ENCODE data around the gene WDR70.
"Not testable (repeated sequence)": the region's sequence is repeated elsewhere in the genome, so short reads cannot be mapped to it uniquely, and the experiment has no call there.

The WDR70 gene

GRCh38 chr5:37396352-37396751 is 17.2 kb downstream of the WDR70 start:
- H3K4me3 ChIP-seq (ENCODE audit: low read depth, low read length) = no peak overlapping the region
- TF ChIP-seq CTCF (IDR thresholded peaks at IDR 0.05; ENCODE audit: low read depth, low read length) = no peak

GRCh38 chr5:37400501-37400900 is 21.4 kb downstream of the WDR70 start:
- no peak for TF ChIP-seq CTCF (IDR thresholded peaks at IDR 0.05; ENCODE audit: low read depth, low read length)
- no peak overlapping the region for H3K4me3 ChIP-seq (ENCODE audit: low read depth, low read length)

- TF ChIP-seq CTCF (IDR thresholded peaks at IDR 0.05; ENCODE audit: low read depth, low read length) = no peak
- H3K4me3 ChIP-seq (ENCODE audit: low read depth, low read length) = no peak overlapping the region
These were observed 33.4 kb downstream of the WDR70 start for GRCh38 chr5:37412515-37412914.

GRCh38 chr5:37415456-37415855 is 36.3 kb downstream of the WDR70 start:
- not testable (repeated sequence) for H3K4me3 ChIP-seq (ENCODE audit: low read depth, low read length)

- no peak for TF ChIP-seq CTCF (IDR thresholded peaks at IDR 0.05; ENCODE audit: low read depth, low read length)
- H3K4me3 ChIP-seq (ENCODE audit: low read depth, low read length) = no peak overlapping the region
These were observed 38.2 kb downstream of the WDR70 start for GRCh38 chr5:37417347-37417746.

- TF ChIP-seq CTCF (IDR thresholded peaks at IDR 0.05; ENCODE audit: low read depth, low read length) = no peak
These were observed 45.3 kb downstream of the WDR70 start for GRCh38 chr5:37424441-37424840.

GRCh38 chr5:37428044-37428443 is 48.9 kb downstream of the WDR70 start:
- TF ChIP-seq CTCF (IDR thresholded peaks at IDR 0.05; ENCODE audit: low read depth, low read length) = no peak
- H3K4me3 ChIP-seq (ENCODE audit: low read depth, low read length) = no peak overlapping the region

More at GRCh38 chr5:37424441-37424840, 45.3 kb downstream of the WDR70 start:
- H3K4me3 ChIP-seq (ENCODE audit: low read depth, low read length) = no peak overlapping the region

- H3K4me3 ChIP-seq (ENCODE audit: low read depth, low read length) = no peak overlapping the region
- no peak for TF ChIP-seq CTCF (IDR thresholded peaks at IDR 0.05; ENCODE audit: low read depth, low read length)
These were observed 56.1 kb downstream of the WDR70 start for GRCh38 chr5:37435261-37435660.
